Activated naive CD8-positive, alpha-beta T cell treated with anti-CD3 and anti-CD28 coated beads, Interleukin-2, amount 50 U/mL, for 24 hours (primary cell): ENCODE results near the gene VTCN1.
"Not testable (repeated sequence)": the region's sequence is repeated elsewhere in the genome, so short reads cannot be mapped to it uniquely, and the experiment has no call there.

Experiments used
- ATAC-seq: fragments of 150-1000 bp; cut with Tn5 transposase; one replicate; pipeline ENCODE4 v1.10.0; 2021
- DNase-seq: peaks from one replicate; pipeline ENCODE4 v3.0.0; 2021
- H3K27ac Mint-ChIP-seq: one replicate; pipeline ENCODE4 v1.8.0; 2021; ENCODE audit warnings: mild to moderate bottlenecking, mixed read lengths
- H3K27me3 Mint-ChIP-seq: one replicate; pipeline ENCODE4 v1.8.0; 2021; ENCODE audit warnings: mixed read lengths
- H3K36me3 Mint-ChIP-seq: one replicate; pipeline ENCODE4 v1.8.0; 2021; ENCODE audit warnings: low read depth, mixed read lengths
- H3K4me1 Mint-ChIP-seq: one replicate; pipeline ENCODE4 v1.8.0; 2021; ENCODE audit warnings: mixed read lengths
- H3K4me3 Mint-ChIP-seq: one replicate; pipeline ENCODE4 v1.8.0; 2021; ENCODE audit warnings: mild to moderate bottlenecking, moderate library complexity, mixed read lengths
- H3K9me3 Mint-ChIP-seq: one replicate; pipeline ENCODE4 v1.8.0; 2021; ENCODE audit warnings: mixed read lengths

Gene VTCN1

GRCh38 chr1:117116090-117116783 lies 94.5 kb downstream of the VTCN1 start:
- H3K27ac Mint-ChIP-seq: no peak overlapping the region
- no peak for ATAC-seq
- H3K9me3 Mint-ChIP-seq: no peaks in the 10 kb centered on the region

GRCh38 chr1:117114877-117115276 lies 95.8 kb downstream of the VTCN1 start:
- H3K4me3 Mint-ChIP-seq: no peak overlapping the region
- peaks cover 6% of the 10 kb centered on the region for H3K4me1 Mint-ChIP-seq
- H3K27ac Mint-ChIP-seq: no peak overlapping the region
- peaks cover 1% of the 10 kb centered on the region for H3K27me3 Mint-ChIP-seq
- ATAC-seq: no peak
- no peaks in the 10 kb centered on the region for H3K9me3 Mint-ChIP-seq
- no peak for DNase-seq
- H3K36me3 Mint-ChIP-seq: peaks cover 2% of the 10 kb centered on the region

More at GRCh38 chr1:117116090-117116783, 94.5 kb downstream of the VTCN1 start:
- DNase-seq: no peak
- Mint-ChIP-seq H3K4me1 (peaks cover 6% of the 10 kb centered on the region), H3K36me3 (peaks cover 2% of the 10 kb centered on the region), H3K27me3 (peaks cover 5% of the 10 kb centered on the region), H3K4me3 (no peak overlapping the region)

DNA sequence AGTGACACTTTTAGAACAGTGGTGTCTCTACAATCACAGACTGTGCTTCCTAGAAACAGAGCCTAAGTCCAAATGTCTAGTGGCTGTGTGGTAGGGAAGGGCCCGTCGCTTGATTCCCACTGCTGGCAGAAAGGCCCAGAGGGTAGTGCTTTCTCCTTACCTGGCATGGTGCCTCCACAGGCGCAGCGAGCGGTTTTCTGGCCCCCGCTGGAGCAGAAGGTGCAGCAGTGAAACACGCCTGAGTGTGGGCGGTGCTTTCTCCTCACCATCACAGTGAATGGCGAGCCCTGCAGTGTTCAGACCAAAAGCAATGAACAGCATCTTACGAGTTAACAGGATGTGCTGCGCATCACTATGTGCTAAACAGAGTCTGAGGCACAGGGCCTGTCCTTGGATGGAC lies 97.5 kb downstream of the VTCN1 start:
- Mint-ChIP-seq H3K36me3 (peaks cover 2% of the 10 kb centered on the region), H3K27ac (no peak overlapping the region), H3K27me3 (peaks cover 1% of the 10 kb centered on the region), H3K9me3 (no peaks in the 10 kb centered on the region), H3K4me1 (peaks cover 15% of the 10 kb centered on the region), H3K4me3 (no peak overlapping the region)
- ATAC-seq (no peak), DNase-seq (no peak)

DNA sequence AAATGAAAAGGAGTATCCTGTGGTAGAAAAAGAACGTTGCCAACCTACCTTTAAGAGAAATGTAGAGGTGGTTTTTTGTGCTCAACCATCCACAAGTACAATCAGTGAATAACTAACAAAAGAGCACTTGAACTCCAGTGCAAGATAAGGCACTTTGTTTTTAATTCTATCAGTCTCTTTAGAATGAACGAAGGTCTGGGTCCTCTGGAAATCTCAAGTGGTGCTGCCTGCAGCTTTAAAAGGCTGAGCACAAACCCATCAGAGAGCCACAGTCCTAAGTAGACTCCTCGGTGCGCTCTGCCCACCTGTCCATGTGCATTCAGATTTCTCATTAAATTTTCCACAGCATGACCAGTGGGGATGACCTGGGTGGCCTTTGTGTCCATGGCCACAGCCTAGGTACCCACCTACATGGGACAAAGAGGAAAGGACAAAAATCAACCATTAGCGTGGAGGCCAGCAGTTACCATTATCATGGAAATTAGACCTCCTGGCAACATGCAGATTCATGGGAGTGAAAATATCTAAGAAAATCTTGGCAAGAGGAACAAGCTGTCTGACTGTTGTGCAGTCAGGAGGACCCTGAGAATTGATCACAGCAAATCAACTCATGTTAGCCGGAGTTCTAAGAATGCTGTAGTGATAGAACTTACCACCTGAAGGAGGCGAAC lies 98.5 kb downstream of the VTCN1 start:
- H3K27ac Mint-ChIP-seq: no peak overlapping the region
- H3K36me3 Mint-ChIP-seq: peaks cover 5% of the 10 kb centered on the region
- no peak for DNase-seq
- peaks cover 15% of the 10 kb centered on the region for H3K4me1 Mint-ChIP-seq
- no peak for ATAC-seq
- H3K4me3 Mint-ChIP-seq: no peak overlapping the region
- peaks cover 1% of the 10 kb centered on the region for H3K27me3 Mint-ChIP-seq
- no peaks in the 10 kb centered on the region for H3K9me3 Mint-ChIP-seq

- H3K4me1 Mint-ChIP-seq: peaks cover 15% of the 10 kb centered on the region
- H3K27me3 Mint-ChIP-seq: peaks cover 1% of the 10 kb centered on the region
- ATAC-seq (no peak), DNase-seq (no peak)
- no peak overlapping the region for H3K27ac Mint-ChIP-seq
- H3K4me3 Mint-ChIP-seq: no peak overlapping the region
- peaks cover 18% of the 10 kb centered on the region for H3K36me3 Mint-ChIP-seq
- no peaks in the 10 kb centered on the region for H3K9me3 Mint-ChIP-seq
Observed at GRCh38 chr1:117110774-117111173, 100.0 kb downstream of the VTCN1 start.

DNA sequence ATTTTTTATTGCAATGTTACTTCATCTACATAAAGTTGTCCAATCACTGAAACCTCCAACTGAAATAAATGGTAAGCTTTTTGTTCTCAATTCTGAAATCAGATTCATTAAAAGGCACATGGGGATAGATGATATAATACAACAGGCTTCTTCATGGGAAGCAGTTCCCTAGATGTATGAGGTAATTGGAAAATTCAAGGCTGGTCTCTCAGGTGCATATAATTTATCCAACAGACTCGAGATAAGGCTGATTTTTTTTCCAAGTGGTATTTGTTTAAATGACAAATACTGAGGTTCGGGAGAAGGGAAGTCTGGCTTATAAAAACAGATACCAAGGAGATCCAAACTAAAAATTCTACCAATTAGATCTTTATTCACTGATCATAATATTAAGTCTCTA lies 103.4 kb downstream of the VTCN1 start:
- ATAC-seq (no peak), DNase-seq (no peak)
- Mint-ChIP-seq H3K36me3 (peaks cover 41% of the 10 kb centered on the region), H3K4me1 (peaks cover 15% of the 10 kb centered on the region), H3K27ac (no peak overlapping the region), H3K9me3 (no peaks in the 10 kb centered on the region), H3K4me3 (no peak overlapping the region), H3K27me3 (no peaks in the 10 kb centered on the region)

DNA sequence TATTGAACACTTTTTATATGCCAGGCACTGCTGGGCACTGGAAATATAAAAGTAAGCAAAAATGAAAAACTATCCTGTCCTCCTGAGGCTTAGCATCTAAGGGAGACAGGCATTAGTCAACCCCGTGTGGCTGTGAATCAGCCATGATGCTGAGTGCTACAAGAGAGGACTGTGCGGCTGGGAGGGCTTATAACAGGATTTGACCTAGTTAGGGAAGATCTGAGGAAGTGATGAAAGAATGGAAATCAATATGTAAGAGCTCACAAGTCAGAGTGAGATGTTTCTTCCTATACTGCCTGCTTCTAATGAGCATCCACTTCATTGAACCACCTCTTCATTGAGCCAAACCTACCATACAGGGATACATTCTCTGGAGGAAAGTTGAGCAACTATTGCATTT lies 104.2 kb downstream of the VTCN1 start:
- H3K36me3 Mint-ChIP-seq: peaks cover 50% of the 10 kb centered on the region
- no peaks in the 10 kb centered on the region for H3K27me3 Mint-ChIP-seq
- no peak overlapping the region for H3K27ac Mint-ChIP-seq
- no peak overlapping the region for H3K4me3 Mint-ChIP-seq
- DNase-seq (no peak), ATAC-seq (peak; percentile 34)
- peaks cover 15% of the 10 kb centered on the region for H3K4me1 Mint-ChIP-seq
- no peaks in the 10 kb centered on the region for H3K9me3 Mint-ChIP-seq

DNA sequence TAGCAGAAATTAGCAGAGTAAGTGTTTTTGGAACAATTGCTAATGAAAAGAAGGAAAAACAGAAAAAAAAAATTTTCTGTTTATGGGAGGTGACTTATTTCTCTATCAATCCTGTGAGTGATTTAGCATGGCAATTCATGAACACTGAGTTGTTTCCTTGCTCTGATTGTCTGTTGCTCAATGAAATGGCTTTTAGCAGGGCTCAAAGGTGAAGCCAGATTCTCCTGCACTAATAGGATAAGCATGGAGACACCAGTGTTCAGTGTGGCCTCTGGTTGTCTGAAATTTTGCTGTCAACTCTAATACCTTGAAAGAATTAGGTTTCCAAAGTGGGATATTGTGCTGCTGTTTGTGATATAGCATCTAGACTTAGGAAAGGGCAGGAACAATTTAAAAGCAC lies 105.0 kb downstream of the VTCN1 start:
- Mint-ChIP-seq H3K27ac (no peak overlapping the region), H3K4me3 (no peak overlapping the region), H3K4me1 (peaks cover 14% of the 10 kb centered on the region), H3K9me3 (no peaks in the 10 kb centered on the region), H3K27me3 (no peaks in the 10 kb centered on the region), H3K36me3 (peaks cover 56% of the 10 kb centered on the region)
- ATAC-seq (no peak), DNase-seq (no peak)

GRCh38 chr1:117104986-117105385 lies 105.7 kb downstream of the VTCN1 start:
- no peak overlapping the region for H3K4me3 Mint-ChIP-seq
- no peak overlapping the region for H3K27ac Mint-ChIP-seq
- H3K36me3 Mint-ChIP-seq: peaks cover 63% of the 10 kb centered on the region
- no peaks in the 10 kb centered on the region for H3K9me3 Mint-ChIP-seq
- ATAC-seq (no peak), DNase-seq (no peak)
- H3K4me1 Mint-ChIP-seq: peaks cover 10% of the 10 kb centered on the region
- no peaks in the 10 kb centered on the region for H3K27me3 Mint-ChIP-seq

DNA sequence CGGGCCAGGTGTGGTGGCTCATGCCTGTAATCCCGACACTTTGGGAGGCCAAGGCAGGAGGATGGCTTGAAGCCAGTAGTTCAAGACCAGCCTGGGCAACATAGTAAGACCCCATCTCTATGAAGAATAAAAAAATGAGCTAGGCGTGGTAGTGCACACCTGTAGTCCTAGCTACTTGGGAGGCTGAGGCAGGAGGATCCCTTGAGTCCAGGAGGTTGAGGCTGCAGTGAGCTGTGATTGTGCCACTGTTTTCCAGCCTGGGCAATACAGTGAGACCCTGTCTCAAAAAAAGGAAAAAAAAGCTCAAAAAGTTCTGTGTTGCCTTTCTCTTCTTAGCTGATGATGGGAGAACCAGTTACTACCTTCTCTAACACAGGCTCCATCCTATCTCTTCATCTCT lies 108.9 kb downstream of the VTCN1 start:
- not testable (repeated sequence) for DNase-seq, H3K9me3 Mint-ChIP-seq, H3K27ac Mint-ChIP-seq, H3K4me3 Mint-ChIP-seq, H3K27me3 Mint-ChIP-seq, H3K4me1 Mint-ChIP-seq, ATAC-seq
- H3K36me3 Mint-ChIP-seq: peaks cover 81% of the 10 kb centered on the region

DNA sequence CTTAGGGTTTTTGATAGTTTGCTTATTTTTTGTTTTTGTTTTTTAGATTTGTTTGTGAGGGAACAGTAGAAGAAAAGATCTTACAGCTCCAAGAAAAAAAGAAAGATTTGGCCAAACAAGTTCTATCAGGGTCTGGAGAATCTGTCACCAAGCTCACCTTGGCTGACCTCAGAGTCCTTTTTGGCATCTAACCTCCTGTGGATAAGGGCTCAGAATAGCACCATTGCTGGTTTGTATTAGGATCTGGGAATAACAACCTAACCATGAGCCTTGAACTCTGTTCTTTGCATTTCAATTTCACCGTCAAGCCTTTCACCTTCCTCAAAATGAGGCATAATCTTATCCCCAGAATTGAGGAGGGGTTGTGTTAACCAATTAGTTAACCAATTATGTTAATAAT lies 109.4 kb downstream of the VTCN1 start:
- no peak overlapping the region for H3K4me3 Mint-ChIP-seq
- H3K4me1 Mint-ChIP-seq: no peaks in the 10 kb centered on the region
- H3K27me3 Mint-ChIP-seq: no peaks in the 10 kb centered on the region
- H3K27ac Mint-ChIP-seq: no peak overlapping the region
- H3K36me3 Mint-ChIP-seq: peaks cover 80% of the 10 kb centered on the region
- no peaks in the 10 kb centered on the region for H3K9me3 Mint-ChIP-seq
- ATAC-seq (no peak), DNase-seq (no peak)

DNA sequence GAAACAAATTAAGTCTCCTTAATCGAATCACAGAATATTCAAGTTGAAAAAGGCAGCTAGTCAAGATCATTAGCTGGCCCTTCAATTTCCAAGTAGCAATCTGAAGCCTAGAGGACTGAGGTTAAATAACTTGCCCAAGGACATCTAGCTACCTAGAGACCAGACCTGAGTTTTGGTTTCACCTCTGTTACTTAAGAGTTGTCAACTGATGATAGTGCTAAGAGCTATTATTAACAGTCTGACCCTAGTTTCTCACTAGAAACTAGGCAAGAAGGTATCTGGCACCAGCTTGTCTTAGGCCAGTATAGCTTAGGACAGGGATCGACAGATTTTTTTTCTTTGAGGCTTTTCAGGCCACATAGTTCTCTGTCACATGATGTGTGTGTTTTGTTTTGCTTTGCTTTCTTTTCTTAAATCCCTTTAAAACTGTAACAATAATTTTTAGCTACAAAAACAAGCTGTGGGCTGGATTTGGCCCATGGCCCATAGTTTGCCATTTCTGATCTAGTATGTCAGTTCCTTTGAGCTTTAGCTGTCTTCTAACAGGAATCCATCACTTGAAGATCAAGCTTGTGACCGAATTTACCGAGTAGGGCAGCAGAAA lies 112.3 kb downstream of the VTCN1 start:
- H3K27me3 Mint-ChIP-seq: no peaks in the 10 kb centered on the region
- no peak overlapping the region for H3K4me3 Mint-ChIP-seq
- ATAC-seq: no peak
- H3K4me1 Mint-ChIP-seq: peaks cover 10% of the 10 kb centered on the region
- no peak overlapping the region for H3K27ac Mint-ChIP-seq
- H3K9me3 Mint-ChIP-seq: no peaks in the 10 kb centered on the region
- no peak for DNase-seq
- H3K36me3 Mint-ChIP-seq: peaks cover 80% of the 10 kb centered on the region

- Mint-ChIP-seq H3K4me1 (peaks cover 20% of the 10 kb centered on the region), H3K27me3 (no peaks in the 10 kb centered on the region), H3K4me3 (no peak overlapping the region), H3K36me3 (peaks cover 81% of the 10 kb centered on the region), H3K27ac (no peak overlapping the region), H3K9me3 (no peaks in the 10 kb centered on the region)
- DNase-seq (no peak), ATAC-seq (no peak)
Observed at GRCh38 chr1:117097443-117097842, 113.3 kb downstream of the VTCN1 start.

- peaks cover 81% of the 10 kb centered on the region for H3K36me3 Mint-ChIP-seq
Observed at GRCh38 chr1:117096951-117097408, 113.7 kb downstream of the VTCN1 start.

More at GRCh38 chr1:117096951-117097408, 113.7 kb downstream of the VTCN1 start:
- Mint-ChIP-seq H3K4me1 (peaks cover 24% of the 10 kb centered on the region), H3K27me3 (no peaks in the 10 kb centered on the region), H3K27ac (no peak overlapping the region), H3K4me3 (no peak overlapping the region), H3K9me3 (no peaks in the 10 kb centered on the region)
- ATAC-seq (no peak), DNase-seq (no peak)
